ENCODE measurements around the gene SMAP2. TPM values are rescaled to one million over a fixed set of nuclear protein-coding genes. Genes with fewer than 3 reads are reported as not detected.
A peak's percentile ranks its signal among the peaks of the same experiment; 100 is the strongest.
"Not testable (repeated sequence)": the region's sequence is repeated elsewhere in the genome, so short reads cannot be mapped to it uniquely, and the experiment has no call there.

Gene SMAP2
- total RNA-seq, 2 donors from 2014 or later = 219 to 280 TPM

- Mint-ChIP-seq H3K4me1 (peaks cover 56% of the 10 kb centered on the region), H3K36me3 (ENCODE audit: low read depth) (peaks cover 99% of the 10 kb centered on the region), H3K27ac (peak overlapping the region; percentile 99), H3K27me3 (no peaks in the 10 kb centered on the region), H3K4me3 (peak overlapping the region; percentile 91), H3K9me3 (no peaks in the 10 kb centered on the region)
- ATAC-seq (replicated peaks) = no peak
Measured at GRCh38 chr1:40382601-40383000, 9.1 kb downstream of the SMAP2 start.

- Mint-ChIP-seq H3K27ac (peak overlapping the region; percentile 99), H3K36me3 (ENCODE audit: low read depth) (peaks cover 95% of the 10 kb centered on the region), H3K27me3 (no peaks in the 10 kb centered on the region), H3K4me3 (peak overlapping the region; percentile 91), H3K4me1 (peaks cover 56% of the 10 kb centered on the region), H3K9me3 (no peaks in the 10 kb centered on the region)
- no peak for ATAC-seq (replicated peaks)
Measured at GRCh38 chr1:40383095-40383487, 9.6 kb downstream of the SMAP2 start.

GRCh38 chr1:40383488-40384412 is 10.2 kb downstream of the SMAP2 start:
- H3K27ac Mint-ChIP-seq = peak overlapping the region; percentile 99
- no peaks in the 10 kb centered on the region for H3K27me3 Mint-ChIP-seq
- H3K4me3 Mint-ChIP-seq = peak overlapping the region; percentile 91
- no peaks in the 10 kb centered on the region for H3K9me3 Mint-ChIP-seq
- ATAC-seq (replicated peaks) = peak; percentile 51
- peaks cover 56% of the 10 kb centered on the region for H3K4me1 Mint-ChIP-seq
- peaks cover 95% of the 10 kb centered on the region for H3K36me3 Mint-ChIP-seq (ENCODE audit: low read depth)

- peak overlapping the region; percentile 99 for H3K27ac Mint-ChIP-seq
- H3K4me3 Mint-ChIP-seq = peak overlapping the region; percentile 91
- H3K27me3 Mint-ChIP-seq = no peaks in the 10 kb centered on the region
- peaks cover 95% of the 10 kb centered on the region for H3K36me3 Mint-ChIP-seq (ENCODE audit: low read depth)
- peaks cover 62% of the 10 kb centered on the region for H3K4me1 Mint-ChIP-seq
- no peaks in the 10 kb centered on the region for H3K9me3 Mint-ChIP-seq
- ATAC-seq (replicated peaks) = no peak
Measured at GRCh38 chr1:40384413-40384762, 10.9 kb downstream of the SMAP2 start.

- ATAC-seq (replicated peaks) = no peak
- peaks cover 95% of the 10 kb centered on the region for H3K36me3 Mint-ChIP-seq (ENCODE audit: low read depth)
- H3K9me3 Mint-ChIP-seq = no peaks in the 10 kb centered on the region
- peaks cover 67% of the 10 kb centered on the region for H3K4me1 Mint-ChIP-seq
- H3K27ac Mint-ChIP-seq = peak overlapping the region; percentile 99
- peak overlapping the region; percentile 91 for H3K4me3 Mint-ChIP-seq
- no peaks in the 10 kb centered on the region for H3K27me3 Mint-ChIP-seq
Measured at GRCh38 chr1:40384887-40385286, 11.4 kb downstream of the SMAP2 start.

- peaks cover 95% of the 10 kb centered on the region for H3K36me3 Mint-ChIP-seq (ENCODE audit: low read depth)
- H3K9me3 Mint-ChIP-seq = no peaks in the 10 kb centered on the region
- H3K27ac Mint-ChIP-seq = peak overlapping the region; percentile 99
- no peaks in the 10 kb centered on the region for H3K27me3 Mint-ChIP-seq
- H3K4me3 Mint-ChIP-seq = peak overlapping the region; percentile 91
- ATAC-seq (replicated peaks) = peak; percentile 68
- H3K4me1 Mint-ChIP-seq = peaks cover 72% of the 10 kb centered on the region
Measured at GRCh38 chr1:40385437-40386358, 12.2 kb downstream of the SMAP2 start.

GRCh38 chr1:40386359-40386723 is 12.8 kb downstream of the SMAP2 start:
- H3K27me3 Mint-ChIP-seq = no peaks in the 10 kb centered on the region
- no peaks in the 10 kb centered on the region for H3K9me3 Mint-ChIP-seq
- H3K4me1 Mint-ChIP-seq = peaks cover 71% of the 10 kb centered on the region
- peak overlapping the region; percentile 99 for H3K27ac Mint-ChIP-seq
- H3K36me3 Mint-ChIP-seq (ENCODE audit: low read depth) = peaks cover 95% of the 10 kb centered on the region
- peak overlapping the region; percentile 91 for H3K4me3 Mint-ChIP-seq
- no peak for ATAC-seq (replicated peaks)

- Mint-ChIP-seq H3K9me3 (no peaks in the 10 kb centered on the region), H3K4me3 (peak overlapping the region; percentile 91), H3K36me3 (ENCODE audit: low read depth) (peaks cover 95% of the 10 kb centered on the region), H3K4me1 (peaks cover 71% of the 10 kb centered on the region), H3K27ac (peak overlapping the region; percentile 99), H3K27me3 (no peaks in the 10 kb centered on the region)
- no peak for ATAC-seq (replicated peaks)
Measured at GRCh38 chr1:40386796-40387195, 13.3 kb downstream of the SMAP2 start.

- H3K4me1 Mint-ChIP-seq = peaks cover 72% of the 10 kb centered on the region
- H3K27ac Mint-ChIP-seq = peak overlapping the region; percentile 99
- H3K9me3 Mint-ChIP-seq; ATAC-seq (replicated peaks); H3K27me3 Mint-ChIP-seq: not testable (repeated sequence)
- peak overlapping the region; percentile 91 for H3K4me3 Mint-ChIP-seq
- peaks cover 95% of the 10 kb centered on the region for H3K36me3 Mint-ChIP-seq (ENCODE audit: low read depth)
Measured at GRCh38 chr1:40387381-40388306, 14.1 kb downstream of the SMAP2 start.

- Mint-ChIP-seq H3K36me3 (ENCODE audit: low read depth) (peaks cover 94% of the 10 kb centered on the region), H3K4me1 (peaks cover 69% of the 10 kb centered on the region), H3K4me3 (peak overlapping the region; percentile 86), H3K27ac (peak overlapping the region; percentile 90)
- not testable (repeated sequence) for H3K9me3 Mint-ChIP-seq; ATAC-seq (replicated peaks); H3K27me3 Mint-ChIP-seq
Measured at GRCh38 chr1:40388456-40389321, 15.2 kb downstream of the SMAP2 start.

GRCh38 chr1:40389322-40389803 is 15.8 kb downstream of the SMAP2 start:
- H3K27me3 Mint-ChIP-seq = no peaks in the 10 kb centered on the region
- H3K9me3 Mint-ChIP-seq = no peaks in the 10 kb centered on the region
- peak; percentile 14 for ATAC-seq (replicated peaks)
- H3K27ac Mint-ChIP-seq = peak overlapping the region; percentile 90
- peaks cover 73% of the 10 kb centered on the region for H3K4me1 Mint-ChIP-seq
- peak overlapping the region; percentile 86 for H3K4me3 Mint-ChIP-seq
- peaks cover 94% of the 10 kb centered on the region for H3K36me3 Mint-ChIP-seq (ENCODE audit: low read depth)

GRCh38 chr1:40389871-40390560 is 16.5 kb downstream of the SMAP2 start:
- Mint-ChIP-seq H3K27ac (peak overlapping the region; percentile 90), H3K9me3 (no peaks in the 10 kb centered on the region), H3K4me3 (peak overlapping the region; percentile 86), H3K4me1 (peaks cover 73% of the 10 kb centered on the region), H3K27me3 (no peaks in the 10 kb centered on the region), H3K36me3 (ENCODE audit: low read depth) (peaks cover 94% of the 10 kb centered on the region)
- ATAC-seq (replicated peaks) = peak; percentile 1

Data from activated T-helper 17 cell treated with anti-CD3 and anti-CD28 coated beads, Interleukin-2, amount 50 U/mL, for 72 hours (primary cell).